Panc1 (cell line): ENCODE data around the gene CALD1. TPM values are rescaled to one million over a fixed set of nuclear protein-coding genes. Genes with fewer than 3 reads are reported as not detected.

Experiments used
- ATAC-seq: fragments of 200-7000 bp; cut with Tn5 transposase; 2 replicates; pipeline ENCODE4 v1.9.1; 2020; ENCODE audit warnings: mild to moderate bottlenecking, moderate library complexity
- BruUV-seq: library from RNA; stranded (reverse); fragments of 400-500 nt; replicated peaks from 2 replicates; lab custom pipeline; 2021; lab: Mats Ljungman, UMichigan
- CTCF ChIA-PET: fragments of 300-600 bp; sonication (Branson Sonifier 250); formaldehyde crosslinking; loops from one replicate; lab custom pipeline; 2022; ENCODE audit warnings: antibody characterized with exemption; lab: Charles Lee
- POLR2A ChIA-PET: fragments of 300-600 bp; sonication (Branson Sonifier 250); formaldehyde crosslinking; loops from one replicate; lab custom pipeline; 2022; ENCODE audit warnings: antibody characterized with exemption; lab: Charles Lee
- DNase-seq: peaks from one replicate; pipeline ENCODE4 v3.0.0-alpha.2; 2010; ENCODE audit warnings: low read depth, low spot score
- H3K27ac ChIP-seq: 2 replicates; pipeline ENCODE4 v1.5.1; 2011; ENCODE audit warnings: mild to moderate bottlenecking, low read length, inconsistent platforms
- H3K27me3 ChIP-seq: fragments of 200-500 bp; sonication (Bioruptor generic); 2 replicates; pipeline ENCODE4 v1.6.0; 2014; ENCODE audit warnings: low read length, inconsistent platforms; ENCODE audit not compliant: control insufficient read depth, insufficient read depth
- H3K36me3 ChIP-seq: fragments of 200-500 bp; sonication (Bioruptor generic); 2 replicates; pipeline ENCODE4 v1.5.1; 2014; ENCODE audit warnings: inconsistent platforms, mild to moderate bottlenecking, low read length, moderate library complexity; ENCODE audit not compliant: control insufficient read depth, insufficient read depth
- H3K4me1 ChIP-seq: 2 replicates; pipeline ENCODE4 v1.5.1; 2011; ENCODE audit warnings: inconsistent platforms, mild to moderate bottlenecking, low read length, moderate library complexity; ENCODE audit not compliant: control insufficient read depth, insufficient read depth
- H3K4me3 ChIP-seq, 2 experiments: 2 replicates each; pipeline ENCODE4 v1.5.1; 2011 to 2012; ENCODE audit warnings: low read depth in 2 of 2, low read length in 2 of 2, mild to moderate bottlenecking in 2 of 2, inconsistent platforms in 1 of 2, moderate library complexity in 1 of 2
- H3K9me3 ChIP-seq: fragments of 200-500 bp; sonication (Bioruptor generic); 2 replicates; pipeline ENCODE4 v1.5.1; 2014; ENCODE audit warnings: low read depth, mild to moderate bottlenecking, inconsistent platforms, low read length, moderate library complexity; ENCODE audit not compliant: control insufficient read depth, insufficient read depth
- CTCF ChIP-seq: fragments of 450-650 bp; IDR thresholded peaks from 2 replicates; pipeline ENCODE4 v1.5.1; 2017; ENCODE audit warnings: mild to moderate bottlenecking
- POLR2AphosphoS5 ChIP-seq: IDR thresholded peaks from 2 replicates; pipeline ENCODE4 v1.6.1; 2012; ENCODE audit warnings: mild to moderate bottlenecking, low read depth, low read length, moderate library complexity
- REST ChIP-seq, 2 experiments: IDR thresholded peaks; 2 replicates each; pipeline ENCODE4 v1.6.1; 2011 to 2012; ENCODE audit warnings: low read depth in 2 of 2, control low read depth in 1 of 2, low read length in 1 of 2, mild to moderate bottlenecking in 1 of 2, moderate library complexity in 1 of 2; ENCODE audit not compliant: insufficient read depth in 1 of 2
- SIN3A ChIP-seq: IDR thresholded peaks from 2 replicates; pipeline ENCODE4 v1.6.1; 2012; ENCODE audit warnings: low read depth, mild to moderate bottlenecking, low read length, moderate library complexity, borderline replicate concordance; ENCODE audit not compliant: insufficient read depth
- TCF7L2 ChIP-seq: IDR thresholded peaks from 2 replicates; pipeline ENCODE4 v1.6.1; 2011; ENCODE audit warnings: mild to moderate bottlenecking, low read depth, low read length, inconsistent platforms
- in situ Hi-C: cut with HindIII; loops from 2 replicates; pipeline ENCODE4 v1.10.0; 2016; ENCODE audit warnings: low sequenced_read_pairs, low pct_unique_long_range_greater_than_20kb
- intact Hi-C: fragments of 100-400 bp; cut with micrococcal nuclease; formaldehyde crosslinking; loops from one replicate; pipeline ENCODE4 v1.10.0; 2022; ENCODE audit not compliant: unreplicated experiment
- total RNA-seq: library from RNA; stranded (reverse); gene quantifications from one replicate; pipeline ENCODE4 v1.2.1, GENCODE V29; 2021; ENCODE audit not compliant: unreplicated experiment

The CALD1 gene
- total RNA-seq, 1 experiment from 2014 or later = 9.2 TPM

GRCh38 chr7:134885967-134886352 lies 106.5 kb downstream of the CALD1 start:
- intact Hi-C loops = no loop called here
- Histone ChIP-seq H3K4me1 (no peaks in the 10 kb centered on the region), H3K27ac (no peak overlapping the region), H3K36me3 (no peaks in the 10 kb centered on the region), H3K9me3 (no peaks in the 10 kb centered on the region), H3K4me3 (no peak overlapping the region), H3K27me3 (no peaks in the 10 kb centered on the region)
- BruUV-seq = no TSS peak
- no peak for ATAC-seq
- POLR2A ChIA-PET = interaction anchor here (0.6 kb wide), 1 partner anchor 50 kb away, joined by 4 read pairs; no protein-coding TSS in a partner anchor
- no peak for DNase-seq
- CTCF ChIA-PET = no interaction called here
- no peak for TF ChIP-seq TCF7L2
- TF ChIP-seq REST (IDR thresholded peaks at IDR 0.05; ENCODE audit: insufficient read depth in 1 of 2, low read depth in 2 of 2, low read length in 1 of 2) = no peak
- TF ChIP-seq CTCF = no peak
- no peak for TF ChIP-seq SIN3A
- TF ChIP-seq POLR2AphosphoS5 = no peak
- in situ Hi-C loops = no loop called here

- TF ChIP-seq REST (IDR thresholded peaks at IDR 0.05; ENCODE audit: insufficient read depth in 1 of 2, low read depth in 2 of 2, low read length in 1 of 2) (no peak), SIN3A (no peak), POLR2AphosphoS5 (no peak), CTCF (no peak), TCF7L2 (no peak)
- no peak overlapping the region for H3K27ac ChIP-seq
- ATAC-seq = no peak
- no peak for DNase-seq
- H3K4me3 ChIP-seq = no peak overlapping the region
- no peaks in the 10 kb centered on the region for H3K27me3 ChIP-seq
- peaks cover 4% of the 10 kb centered on the region; the same call in 1 of the 2 replicates for H3K4me1 ChIP-seq
- ChIA-PET POLR2A (no interaction called here), CTCF (no interaction called here)
- intact Hi-C loops (no loop called here), in situ Hi-C loops (no loop called here)
- BruUV-seq = no TSS peak
- no peaks in the 10 kb centered on the region for H3K36me3 ChIP-seq
- H3K9me3 ChIP-seq = no peaks in the 10 kb centered on the region
These were observed 107.1 kb downstream of the CALD1 start for GRCh38 chr7:134886353-134887057.
